HG03060 (cell line): ENCODE results near the gene FYB1.

ENCODE experiments used
- ATAC-seq: cut with Tn5 transposase; IDR thresholded peaks from one replicate; pipeline ENCODE4 v1.9.1; 2021; ENCODE audit warnings: low read depth, moderate number of reproducible peaks; ENCODE audit not compliant: unreplicated experiment

FYB1 gene

DNA sequence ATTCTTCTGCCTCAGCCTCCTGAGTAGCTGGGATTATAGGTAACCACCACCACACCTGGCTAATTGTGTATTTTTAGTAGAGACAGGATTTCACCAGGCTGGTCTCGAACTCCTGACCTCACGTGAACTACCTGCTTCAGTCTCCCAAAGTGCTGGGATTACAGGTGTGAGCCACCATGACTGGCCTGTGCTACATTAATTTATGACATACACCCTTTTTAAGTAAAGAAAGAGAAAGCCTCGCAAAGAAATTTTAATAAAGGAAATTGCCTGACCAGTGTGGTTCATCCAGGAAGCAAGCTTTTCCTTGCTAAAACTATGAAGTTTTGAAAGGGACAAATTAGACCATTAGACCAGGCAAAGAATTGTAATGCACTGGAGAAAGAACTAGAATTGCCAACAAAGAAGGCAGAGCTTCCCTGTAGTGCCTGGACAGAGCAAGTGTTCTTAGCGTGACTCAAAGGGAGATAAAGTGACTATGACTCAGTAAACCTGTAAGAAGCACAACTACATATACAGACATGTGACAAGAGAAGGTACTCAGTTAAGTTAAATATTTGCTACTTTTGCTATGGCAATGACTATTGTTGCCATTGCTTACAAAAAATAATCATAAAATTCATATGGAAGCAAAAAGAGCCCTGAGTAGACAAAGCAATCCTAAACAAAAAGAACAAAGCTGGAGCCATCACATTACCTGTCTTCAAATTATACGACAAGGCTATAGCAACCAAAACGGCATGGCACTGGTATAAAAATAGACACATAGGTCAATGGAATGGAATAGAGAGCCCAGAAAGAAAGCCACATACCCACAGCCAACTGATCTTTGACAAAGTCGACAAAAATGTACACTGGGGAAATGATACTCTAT, 54.6 kb downstream of the FYB1 start:
- peak; percentile 74 for ATAC-seq

DNA sequence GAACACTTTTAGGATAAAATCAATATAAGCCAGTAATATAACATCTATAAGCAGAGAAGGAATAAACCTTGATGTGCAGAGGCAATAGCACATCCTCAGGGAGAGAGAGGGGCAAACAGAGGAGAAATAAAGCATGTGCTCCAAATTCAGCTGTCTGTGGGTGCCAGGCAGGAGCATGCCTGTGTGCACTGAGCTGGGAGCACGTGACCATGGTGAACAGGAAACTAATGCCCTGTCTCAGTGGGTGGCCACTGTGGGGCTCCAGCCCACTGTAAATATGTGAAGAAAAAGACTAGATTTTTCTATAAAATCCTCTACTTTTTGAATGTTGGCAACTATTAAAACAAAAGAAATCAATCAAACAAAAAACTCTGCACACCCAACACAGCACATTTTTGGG, 55.3 kb downstream of the FYB1 start:
- ATAC-seq = no peak

DNA sequence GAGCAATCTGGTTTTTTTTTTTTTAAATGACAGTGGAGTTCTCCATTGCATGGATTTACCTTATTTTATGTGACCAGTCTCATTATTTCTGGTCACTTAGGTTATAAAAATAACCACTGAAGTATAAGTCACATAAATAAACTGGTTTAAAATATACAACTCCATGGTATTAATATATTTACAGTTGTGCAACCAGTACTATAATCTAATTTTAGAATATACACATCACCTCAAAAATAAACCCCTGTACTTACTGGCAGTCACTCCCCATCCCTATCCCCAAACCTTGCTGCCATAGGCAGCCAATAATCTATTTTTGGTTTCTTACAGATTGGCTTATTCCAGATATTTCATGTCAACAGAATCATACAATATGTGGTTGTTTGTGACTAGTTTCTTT, 57.8 kb downstream of the FYB1 start:
- no peak for ATAC-seq

DNA sequence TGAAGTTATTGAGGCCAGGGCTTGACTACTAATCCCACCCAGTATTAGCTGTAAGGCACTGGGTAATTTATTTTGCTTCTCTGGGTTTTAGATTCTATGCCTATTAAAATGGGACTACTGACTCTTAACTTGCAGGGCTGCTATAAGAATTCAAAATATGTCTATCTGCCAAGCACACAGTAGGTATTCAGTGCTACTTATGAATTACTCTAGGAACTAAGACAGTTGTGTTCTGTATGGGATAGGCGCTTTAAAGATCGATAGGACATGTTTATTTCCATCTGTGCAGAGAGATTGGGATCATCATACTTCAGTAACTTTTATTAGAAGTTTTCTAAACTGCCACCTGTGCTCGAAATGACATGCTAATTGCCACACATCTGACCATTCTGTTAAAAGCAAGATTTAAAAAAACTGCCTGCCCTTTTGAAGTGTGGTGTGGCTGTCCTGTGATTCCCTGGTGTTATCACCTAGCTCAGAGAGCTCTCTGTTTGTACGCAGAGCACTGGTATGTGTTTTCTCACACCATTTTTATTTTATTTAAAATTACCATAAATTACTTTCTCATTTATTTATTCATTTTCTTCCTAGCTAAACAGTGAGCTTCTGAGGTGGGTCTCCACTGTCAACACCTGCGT, 58.7 kb downstream of the FYB1 start:
- no peak for ATAC-seq

DNA sequence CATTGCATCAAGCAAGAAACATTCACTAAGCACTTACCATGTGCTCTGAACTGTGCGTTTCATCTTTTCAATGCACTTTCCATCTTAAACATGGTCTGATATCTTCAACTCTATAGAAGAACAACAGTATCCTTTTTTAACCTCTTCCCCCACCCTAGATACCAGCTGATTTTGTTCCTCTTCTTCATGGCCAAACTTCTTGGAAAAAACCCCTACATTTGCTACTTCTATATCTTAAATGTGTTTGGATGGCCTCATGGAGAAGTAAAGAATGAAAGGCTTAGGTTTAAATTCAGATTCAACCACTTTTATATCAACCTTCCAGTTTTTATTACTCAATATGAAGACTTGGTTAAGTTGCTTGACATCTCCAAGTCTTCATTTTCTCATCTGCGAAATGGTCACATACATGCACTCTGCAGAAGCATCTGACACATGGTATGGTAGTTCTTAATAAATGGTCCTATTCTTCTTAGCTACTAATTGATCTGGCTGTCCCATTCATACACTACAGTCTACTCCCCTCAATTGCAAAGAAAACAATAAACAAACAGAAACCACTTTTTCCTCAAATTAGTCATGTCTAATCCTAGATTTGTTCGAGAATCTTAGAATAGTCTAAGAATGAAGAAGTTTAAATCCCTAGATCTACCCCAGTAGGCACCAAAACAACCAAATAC, 59.4 kb downstream of the FYB1 start:
- no peak for ATAC-seq

DNA sequence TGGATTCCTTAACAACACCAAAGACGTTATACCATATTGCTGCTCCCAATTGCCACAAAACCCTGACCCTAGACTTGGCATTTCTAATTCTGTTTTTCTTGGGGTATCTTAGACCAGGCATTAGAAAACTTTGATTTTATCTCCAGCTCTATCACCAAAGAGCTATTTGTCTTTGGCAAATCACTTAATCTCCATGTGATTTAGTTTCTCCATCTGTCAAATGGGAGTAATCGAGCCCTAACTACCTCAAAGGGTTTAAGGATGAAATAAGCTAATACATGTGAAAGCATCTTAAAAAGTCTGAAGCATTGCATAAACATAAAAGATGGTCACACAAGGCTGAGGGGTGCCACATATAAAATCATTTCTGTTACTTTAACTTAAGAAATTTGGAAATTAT, 60.6 kb downstream of the FYB1 start:
- no peak for ATAC-seq

DNA sequence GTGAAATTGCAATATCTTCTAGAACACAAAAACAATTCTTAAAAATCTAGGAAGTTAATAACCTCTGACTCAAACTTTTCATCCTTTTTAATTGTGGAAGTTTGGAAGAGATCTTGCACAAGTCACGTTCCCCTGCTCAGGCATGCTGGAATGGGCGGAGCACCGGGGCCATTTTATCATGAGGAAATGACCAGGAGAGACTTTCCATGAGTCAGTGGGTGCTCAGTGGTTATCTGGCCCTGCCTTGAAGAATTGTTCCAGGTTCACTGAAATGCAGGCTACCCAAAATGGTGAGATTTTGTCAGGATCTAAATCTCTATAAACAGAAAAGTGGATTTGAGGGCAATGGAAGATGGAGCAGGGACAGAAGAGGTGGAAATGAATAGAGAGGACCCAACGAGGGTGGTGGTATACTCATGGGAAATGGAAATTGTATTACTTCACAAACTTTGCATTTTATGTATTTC, 61.2 kb downstream of the FYB1 start:
- no peak for ATAC-seq

DNA sequence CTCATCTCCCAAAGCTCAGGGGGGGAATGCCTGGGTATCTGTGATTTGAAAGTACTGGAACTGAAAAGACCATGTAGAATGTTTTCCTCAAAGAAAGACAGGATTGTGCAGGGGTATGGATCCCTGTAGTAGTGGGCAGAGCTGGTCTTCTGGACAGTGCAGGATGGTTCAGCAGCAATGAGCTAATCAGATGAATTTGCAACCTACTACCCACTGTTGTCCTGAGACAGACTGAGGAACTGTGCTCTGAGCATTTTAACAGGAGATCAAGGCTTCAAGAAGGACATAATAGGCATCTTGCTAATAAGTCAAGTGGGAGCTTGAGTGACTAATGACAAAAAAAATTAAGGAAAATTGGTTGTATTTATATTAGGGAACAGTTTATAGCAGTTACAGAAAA, 61.7 kb downstream of the FYB1 start:
- no peak for ATAC-seq

DNA sequence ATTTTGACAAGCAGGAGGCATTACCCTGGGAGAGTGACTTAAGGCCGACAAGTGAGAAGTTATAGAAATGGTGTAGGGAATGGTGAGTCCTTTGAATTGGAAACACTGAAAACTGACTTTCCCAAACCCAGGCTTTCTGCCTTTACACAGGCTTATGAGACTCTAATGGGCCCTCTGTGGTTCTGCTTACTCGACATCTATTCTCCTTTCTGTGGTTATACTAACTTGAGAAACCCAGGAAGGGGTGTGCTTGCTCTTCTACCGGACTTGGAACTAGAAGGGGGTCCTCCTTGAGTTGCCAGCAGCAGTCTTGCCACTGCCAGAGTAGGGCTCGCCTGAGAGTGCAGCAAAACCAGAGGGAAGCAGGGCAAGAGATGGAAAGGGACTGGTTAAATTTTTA, 63.3 kb downstream of the FYB1 start:
- ATAC-seq = no peak

DNA sequence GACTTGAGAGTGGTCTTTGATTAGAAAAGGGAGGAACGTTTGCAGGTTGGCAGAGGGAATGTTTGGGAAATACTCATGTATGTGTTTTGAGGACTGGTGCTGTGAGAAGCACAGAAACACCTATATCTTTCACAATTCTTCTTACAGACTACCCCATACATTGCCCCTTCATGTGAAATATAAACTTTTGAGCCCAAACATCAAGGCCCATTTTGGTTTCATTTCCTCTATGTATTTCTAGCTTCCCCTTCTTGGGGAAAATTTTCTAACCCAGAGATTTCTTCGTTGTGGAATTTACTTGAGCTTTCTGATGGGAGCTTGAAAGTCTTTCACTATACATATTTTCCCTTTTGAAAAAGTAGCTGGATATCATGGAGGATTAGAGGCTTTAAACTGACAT, 67.6 kb downstream of the FYB1 start:
- ATAC-seq = no peak

DNA sequence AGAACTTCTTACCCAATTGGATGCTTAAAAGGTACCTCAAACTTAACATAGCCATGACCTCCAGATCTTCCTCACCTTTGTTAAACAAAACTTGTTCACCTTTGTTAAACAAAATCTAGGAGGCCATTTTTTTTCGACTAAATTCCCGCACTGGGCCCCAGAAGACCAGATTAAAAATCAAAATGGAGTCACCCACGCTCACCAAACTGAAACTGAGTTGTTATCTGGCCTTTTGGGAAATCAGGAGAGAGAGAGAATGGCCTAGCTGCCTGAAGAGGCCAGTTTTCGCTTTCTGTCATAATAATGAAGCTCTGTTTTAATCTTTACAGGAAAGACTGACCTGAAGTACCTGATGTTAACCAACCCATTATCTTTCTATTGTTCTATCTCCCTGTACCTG, 69.4 kb downstream of the FYB1 start:
- no peak for ATAC-seq

DNA sequence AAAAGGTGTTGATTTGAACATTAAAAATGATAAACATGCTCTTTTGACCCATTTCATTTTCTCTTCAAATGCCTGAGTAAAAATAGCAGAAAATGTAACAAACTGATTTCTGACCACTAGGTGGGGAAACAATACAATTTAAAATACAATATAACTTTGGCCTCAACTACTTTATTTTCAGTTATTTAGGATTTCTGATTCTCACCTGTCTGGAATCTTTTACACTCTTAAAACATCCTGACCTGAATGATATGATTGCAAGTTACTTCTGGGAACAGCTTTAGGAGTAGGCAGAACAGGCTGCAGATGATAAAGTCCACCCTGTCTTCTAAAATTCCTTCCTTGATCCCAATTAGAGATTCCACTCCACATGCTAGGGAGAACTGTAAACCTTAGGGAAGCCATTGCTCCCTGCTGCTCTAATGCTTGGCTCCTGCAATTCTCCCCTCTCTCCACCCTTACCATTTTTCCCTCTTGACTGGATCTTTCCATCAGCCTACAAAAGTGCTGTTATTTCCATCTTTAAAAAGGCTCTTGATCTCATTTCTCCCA, 70.3 kb downstream of the FYB1 start:
- no peak for ATAC-seq

DNA sequence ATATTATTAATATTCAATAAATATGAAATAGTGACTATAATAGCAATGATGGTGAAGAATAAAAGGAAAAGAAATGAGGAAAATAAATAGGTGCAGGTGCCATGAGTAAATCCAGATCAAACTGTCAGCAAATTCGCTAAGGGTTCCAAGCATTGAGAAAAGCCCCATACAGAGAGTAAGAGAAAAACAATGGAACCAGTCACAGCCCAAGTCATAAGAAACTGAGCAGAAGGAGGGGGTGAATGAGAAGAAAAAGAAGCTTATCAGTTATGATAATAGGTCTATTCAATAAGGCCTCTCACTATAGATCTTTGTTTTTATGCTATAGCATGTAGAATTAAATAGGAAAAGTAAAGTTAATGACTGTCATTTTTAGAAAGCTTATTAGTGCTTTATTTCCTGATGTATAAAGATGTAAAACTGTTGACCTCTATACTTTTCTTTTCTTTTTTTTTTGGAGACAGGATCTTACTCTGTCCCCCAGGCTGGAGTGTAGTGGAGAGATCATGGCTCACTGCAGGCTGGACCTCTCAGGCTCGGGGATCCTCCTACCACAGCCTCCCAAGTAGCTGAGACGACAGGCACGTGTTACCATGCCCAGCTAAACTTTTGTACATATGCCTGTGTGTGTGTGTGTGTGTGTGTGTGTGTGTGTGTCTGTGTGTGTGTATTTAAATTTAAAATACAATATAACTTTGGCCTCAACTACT, 72.4 kb downstream of the FYB1 start:
- no peak for ATAC-seq

DNA sequence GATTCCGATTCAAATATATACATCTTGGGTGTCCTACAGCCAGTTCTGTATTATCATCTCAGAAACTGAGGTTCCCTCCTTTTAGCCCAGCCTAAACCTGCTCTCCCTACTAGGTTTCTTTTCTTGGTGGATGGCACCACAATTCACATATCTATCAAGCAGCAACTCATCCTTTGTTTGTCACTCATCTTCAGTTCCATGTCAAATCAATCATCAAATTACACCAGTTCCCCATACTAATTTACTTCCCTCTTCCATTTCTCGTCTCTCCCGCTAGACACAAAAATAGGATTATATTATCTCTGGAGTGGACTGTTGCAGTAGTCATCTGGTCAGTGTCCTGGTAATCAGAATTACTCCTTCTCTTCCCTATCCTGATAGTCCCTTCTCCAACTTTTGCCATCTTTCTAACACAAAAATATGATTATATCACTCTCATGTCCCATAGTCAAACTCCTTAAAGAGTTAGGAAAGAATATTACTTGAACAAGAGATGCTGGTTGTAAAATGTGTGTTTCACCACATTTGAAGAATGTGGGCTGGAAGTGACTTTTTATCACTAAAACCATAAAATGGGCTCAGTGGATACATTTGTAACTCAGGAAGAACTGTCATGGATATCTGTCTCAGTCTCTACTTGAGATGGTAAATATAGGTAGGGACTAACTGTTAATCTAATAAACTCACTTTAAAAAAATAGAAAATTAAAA, 76.1 kb downstream of the FYB1 start:
- no peak for ATAC-seq

DNA sequence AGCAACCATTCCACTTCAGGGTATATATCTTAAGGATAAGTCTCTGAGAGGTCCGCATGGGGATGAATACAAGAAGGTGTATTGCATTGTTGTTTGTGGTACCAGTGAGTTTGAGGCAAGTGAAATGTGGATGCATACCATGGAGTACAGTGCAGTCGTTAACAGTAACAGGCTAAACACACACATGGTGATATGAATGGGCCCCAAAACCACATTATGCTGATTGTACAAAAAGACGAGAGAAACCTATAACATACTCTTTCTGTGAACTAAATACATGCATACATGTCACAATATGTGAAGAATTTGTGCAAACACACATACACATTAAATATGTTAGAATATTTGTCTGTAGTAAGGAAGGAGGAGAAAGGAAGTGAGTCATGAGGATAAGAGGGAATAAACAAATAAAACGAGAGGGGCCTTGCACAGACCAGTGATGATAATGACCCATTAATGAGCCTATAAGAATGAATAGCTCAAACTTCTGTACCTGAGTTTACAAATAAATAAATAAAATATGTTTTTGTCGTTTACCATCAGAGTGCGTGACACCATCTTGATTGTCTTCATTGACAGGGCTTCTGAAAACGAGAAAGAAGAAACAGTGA, 78.7 kb downstream of the FYB1 start:
- ATAC-seq = no peak

DNA sequence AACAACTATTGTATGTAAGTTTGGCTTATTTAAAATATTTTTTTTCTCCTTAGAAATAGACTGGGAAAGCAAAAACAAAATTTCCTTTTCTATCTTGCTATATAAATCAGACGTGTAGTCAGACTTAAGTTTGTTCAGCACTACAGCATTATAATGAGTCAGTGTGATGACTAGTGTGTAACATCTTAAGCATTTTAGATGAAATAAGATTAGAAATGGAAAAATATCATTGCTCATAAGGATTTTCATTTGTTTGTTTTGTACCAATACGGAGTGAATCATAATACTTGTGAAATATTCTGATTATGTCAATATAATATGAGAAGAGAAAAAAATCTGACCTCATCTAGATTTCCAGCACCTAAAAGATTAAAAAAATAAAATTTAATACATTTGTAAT, 80.5 kb downstream of the FYB1 start:
- ATAC-seq = no peak

DNA sequence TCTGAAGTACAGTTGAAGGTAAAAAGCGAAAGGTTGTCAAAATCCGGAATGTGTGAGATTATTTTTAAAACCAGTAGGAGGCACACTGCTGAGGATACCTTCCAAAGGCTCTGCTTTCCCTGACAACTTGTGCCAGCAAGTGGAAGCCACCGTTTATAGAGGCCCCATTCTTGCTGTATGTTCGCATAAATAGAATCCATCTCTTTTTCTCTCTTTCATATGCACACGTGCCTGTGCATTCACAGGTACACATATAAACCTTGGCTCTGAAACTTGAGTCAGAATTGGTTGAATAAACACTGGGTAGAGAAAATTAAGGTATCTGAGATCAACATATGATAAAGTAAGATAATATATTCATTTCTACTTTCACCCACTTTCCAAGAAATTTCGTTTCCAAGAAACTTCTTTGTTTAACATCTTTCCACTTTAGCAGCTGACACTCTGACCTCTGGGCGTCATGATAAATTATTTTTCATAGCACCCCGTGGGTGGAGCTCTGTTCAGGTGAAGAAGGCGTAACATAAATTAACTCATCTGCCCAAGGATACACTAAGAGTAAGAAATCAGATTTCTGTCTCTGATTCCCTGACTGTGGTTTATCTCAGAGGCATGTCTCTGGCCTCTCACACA, 81.4 kb downstream of the FYB1 start:
- ATAC-seq = no peak

DNA sequence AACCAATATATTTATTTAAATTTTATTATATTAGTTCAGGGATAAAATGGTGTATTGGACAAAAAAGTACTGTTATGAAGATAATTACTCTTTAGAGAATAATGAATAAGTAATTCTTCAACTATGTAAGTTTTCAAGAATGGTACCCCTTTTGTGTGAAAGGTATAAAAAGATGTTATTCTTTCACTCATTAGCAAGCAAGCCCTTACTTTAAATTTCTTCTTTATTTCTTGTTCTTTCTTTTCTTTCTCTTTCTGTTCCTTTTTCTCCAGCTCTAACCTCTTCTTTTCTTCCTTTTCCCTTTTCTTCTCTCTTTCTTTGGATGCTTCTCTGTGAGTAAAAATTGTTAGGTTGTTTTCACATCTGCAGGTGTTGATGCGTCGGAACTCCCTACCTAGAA, 82.0 kb downstream of the FYB1 start:
- no peak for ATAC-seq

DNA sequence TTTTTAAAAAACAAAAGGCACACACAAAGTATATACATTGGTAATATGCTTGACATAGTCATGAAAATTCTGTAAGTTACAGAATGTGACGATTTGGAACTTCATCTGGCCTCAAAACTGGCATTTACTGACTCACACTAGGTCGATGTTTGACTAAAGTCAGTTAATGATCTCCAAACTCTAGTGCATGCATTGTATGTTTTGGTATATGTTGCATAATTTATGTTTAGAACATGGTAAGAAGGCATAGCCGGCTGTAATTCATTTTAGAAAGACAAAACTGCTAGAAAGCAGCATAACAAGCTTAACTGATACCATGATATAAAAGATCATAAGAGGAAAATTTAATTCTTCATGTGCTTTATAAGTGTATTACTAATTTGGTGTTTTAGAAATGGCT, 86.6 kb downstream of the FYB1 start:
- ATAC-seq = no peak
